ENCODE measurements around the gene KRTAP4-16. TPM values are rescaled to one million over a fixed set of nuclear protein-coding genes. Genes with fewer than 3 reads are reported as not detected.
"Not testable (repeated sequence)": the region's sequence is repeated elsewhere in the genome, so short reads cannot be mapped to it uniquely, and the experiment has no call there.

The KRTAP4-16 gene
- total RNA-seq, 1 donor from 2014 or later, result not detected

DNA sequence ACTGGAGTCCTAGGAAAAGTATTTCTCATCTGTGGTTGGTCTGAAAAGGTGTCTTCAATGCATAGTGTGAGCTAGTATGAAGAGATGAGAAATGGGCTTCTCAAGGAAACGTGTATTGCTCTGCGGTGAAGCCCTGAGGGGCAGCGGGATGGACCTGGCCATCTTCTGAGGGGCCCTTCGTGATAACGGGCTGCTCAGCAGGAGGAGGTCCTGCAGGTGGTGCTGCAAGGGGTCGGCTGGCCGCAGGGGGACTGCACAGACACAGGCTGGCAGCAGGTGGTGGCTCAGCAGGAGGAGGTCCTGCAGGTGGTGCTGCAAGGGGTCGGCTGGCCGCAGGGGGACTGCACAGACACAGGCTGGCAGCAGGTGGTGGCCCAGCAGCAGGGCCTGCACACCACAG, 47.5 kb downstream of the KRTAP4-16 start:
- H3K9me3 Mint-ChIP-seq; H3K27ac Mint-ChIP-seq; intact Hi-C loops (cut with micrococcal nuclease); H3K36me3 Mint-ChIP-seq (ENCODE audit: low read depth); DNase-seq; H3K4me3 Mint-ChIP-seq; H3K4me1 Mint-ChIP-seq: not testable (repeated sequence)
- peaks cover 21% of the 10 kb centered on the region for H3K27me3 Mint-ChIP-seq

DNA sequence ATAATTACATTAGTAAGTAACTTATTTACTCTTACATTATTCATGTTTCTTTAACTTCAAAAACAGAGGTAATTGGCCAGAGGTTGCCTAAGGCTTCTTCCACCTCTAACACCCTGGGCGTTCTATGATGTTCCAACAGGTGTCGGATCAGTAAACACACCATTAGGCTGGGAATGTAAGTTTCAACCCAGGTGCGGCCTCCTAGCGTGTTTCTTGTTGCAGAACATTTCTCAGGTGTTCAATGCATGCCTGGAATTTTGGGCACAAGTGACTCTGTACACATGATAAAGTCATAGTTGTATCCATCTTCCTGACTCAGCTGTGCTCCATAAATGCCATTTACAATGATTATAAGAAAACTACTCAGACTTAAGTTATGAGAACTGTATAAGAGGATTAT, 48.0 kb downstream of the KRTAP4-16 start:
- Mint-ChIP-seq H3K27me3 (peaks cover 18% of the 10 kb centered on the region), H3K9me3 (no peaks in the 10 kb centered on the region), H3K27ac (no peak overlapping the region), H3K4me3 (no peak overlapping the region), H3K36me3 (ENCODE audit: low read depth) (no peaks in the 10 kb centered on the region), H3K4me1 (no peaks in the 10 kb centered on the region)
- intact Hi-C loops (cut with micrococcal nuclease), result no loop called here
- no peak for DNase-seq

GRCh38 chr17:41052566-41052965, 49.4 kb downstream of the KRTAP4-16 start:
- Mint-ChIP-seq H3K4me1 (no peaks in the 10 kb centered on the region), H3K9me3 (no peaks in the 10 kb centered on the region)

More at GRCh38 chr17:41052566-41052965, 49.4 kb downstream of the KRTAP4-16 start:
- Mint-ChIP-seq H3K4me3 (no peak overlapping the region), H3K27ac (no peak overlapping the region), H3K27me3 (peaks cover 24% of the 10 kb centered on the region), H3K36me3 (ENCODE audit: low read depth) (no peaks in the 10 kb centered on the region)
- no peak for DNase-seq
- intact Hi-C loops (cut with micrococcal nuclease), result no loop called here

Other genes starting within 250 kb of the KRTAP4-16 start
- gene KRT12, start 235.0 kb downstream of the KRTAP4-16 start, total RNA-seq, result not detected in 2 replicates
- gene KRT20, start 217.0 kb downstream of the KRTAP4-16 start, total RNA-seq, result not detected in 2 replicates
- gene KRT23, start 164.6 kb downstream of the KRTAP4-16 start, total RNA-seq, result not detected in 2 replicates
- gene KRT39, start 135.3 kb downstream of the KRTAP4-16 start, total RNA-seq, result not detected in 2 replicates
- gene KRT40, start 117.9 kb downstream of the KRTAP4-16 start, total RNA-seq, result not detected in 2 replicates
- gene KRTAP3-3, start 108.0 kb downstream of the KRTAP4-16 start, total RNA-seq, result not detected in 2 replicates
- not detected in 2 replicates for gene KRTAP3-2, start 102.3 kb downstream of the KRTAP4-16 start, total RNA-seq
- gene KRTAP3-1, start 93.1 kb downstream of the KRTAP4-16 start, total RNA-seq, result not detected in 2 replicates
- gene KRTAP1-5, start 75.0 kb downstream of the KRTAP4-16 start, total RNA-seq, result not detected in 2 replicates
- gene KRTAP1-4, start 72.0 kb downstream of the KRTAP4-16 start, total RNA-seq, result not detected in 2 replicates
- not detected in 2 replicates for gene KRTAP1-3, start 67.3 kb downstream of the KRTAP4-16 start, total RNA-seq
- gene KRTAP1-1, start 60.8 kb downstream of the KRTAP4-16 start, total RNA-seq, result not detected in 2 replicates
- not detected in 2 replicates for gene KRTAP2-1, start 54.9 kb downstream of the KRTAP4-16 start, total RNA-seq
- gene KRTAP2-2, start 47.0 kb downstream of the KRTAP4-16 start, total RNA-seq, result not detected in 2 replicates
- not detected in 2 replicates for gene KRTAP2-3, start 42.1 kb downstream of the KRTAP4-16 start, total RNA-seq
- not detected in 2 replicates for gene KRTAP2-4, start 36.3 kb downstream of the KRTAP4-16 start, total RNA-seq
- not detected in 2 replicates for gene KRTAP4-7, start 18.1 kb downstream of the KRTAP4-16 start, total RNA-seq
- not detected in 2 replicates for gene KRTAP4-8, start 4.1 kb downstream of the KRTAP4-16 start, total RNA-seq
- gene KRTAP4-9, start 3.2 kb upstream of the KRTAP4-16 start, total RNA-seq, result not detected in 2 replicates
- not detected in 2 replicates for gene KRTAP4-11, start 16.2 kb upstream of the KRTAP4-16 start, total RNA-seq
- gene KRTAP4-12, start 22.0 kb upstream of the KRTAP4-16 start, total RNA-seq, result not detected in 2 replicates
- gene KRTAP4-6, start 38.3 kb upstream of the KRTAP4-16 start, total RNA-seq, result not detected in 2 replicates
- not detected in 2 replicates for gene KRTAP4-5, start 47.6 kb upstream of the KRTAP4-16 start, total RNA-seq
- not detected in 2 replicates for gene KRTAP4-4, start 58.5 kb upstream of the KRTAP4-16 start, total RNA-seq
- gene KRTAP4-3, start 66.0 kb upstream of the KRTAP4-16 start, total RNA-seq, result not detected in 2 replicates
- not detected in 2 replicates for gene KRTAP4-2, start 76.0 kb upstream of the KRTAP4-16 start, total RNA-seq
- not detected in 2 replicates for gene KRTAP4-1, start 82.7 kb upstream of the KRTAP4-16 start, total RNA-seq
- not detected in 2 replicates for gene KRTAP9-1, start 87.7 kb upstream of the KRTAP4-16 start, total RNA-seq
- not detected in 2 replicates for gene KRTAP9-2, start 124.4 kb upstream of the KRTAP4-16 start, total RNA-seq
- not detected in 2 replicates for gene KRTAP9-3, start 130.2 kb upstream of the KRTAP4-16 start, total RNA-seq
- gene KRTAP9-8, start 135.8 kb upstream of the KRTAP4-16 start, total RNA-seq, result not detected in 2 replicates
- gene KRTAP9-4, start 147.5 kb upstream of the KRTAP4-16 start, total RNA-seq, result not detected in 2 replicates
- not detected in 2 replicates for gene KRTAP9-9, start 153.2 kb upstream of the KRTAP4-16 start, total RNA-seq
- not detected in 2 replicates for gene KRTAP9-6, start 163.2 kb upstream of the KRTAP4-16 start, total RNA-seq
- not detected in 2 replicates for gene KRTAP9-7, start 173.5 kb upstream of the KRTAP4-16 start, total RNA-seq
- not detected in 2 replicates for gene KRTAP29-1, start 200.6 kb upstream of the KRTAP4-16 start, total RNA-seq
- gene KRTAP16-1, start 207.1 kb upstream of the KRTAP4-16 start, total RNA-seq, result not detected in 2 replicates
- gene KRTAP17-1, start 213.5 kb upstream of the KRTAP4-16 start, total RNA-seq, result not detected in 2 replicates
- gene KRT33A, start 248.6 kb upstream of the KRTAP4-16 start, total RNA-seq, result not detected in 2 replicates